CD4-positive, alpha-beta T cell (primary cell): Measurements from ENCODE around the gene PIGP. TPM values are rescaled to one million over a fixed set of nuclear protein-coding genes. Genes with fewer than 3 reads are reported as not detected.

Source experiments
- ATAC-seq: fragments of 200-7000 bp; cut with Tn5 transposase; one replicate; pipeline ENCODE4 v1.10.0; 2022; ENCODE audit warnings: mild to moderate bottlenecking; ENCODE audit not compliant: poor library complexity
- CTCF ChIA-PET: fragments of 350-600 bp; sonication (Branson Sonifier 250); formaldehyde crosslinking; loops from one replicate; lab custom pipeline; 2021; ENCODE audit warnings: antibody characterized with exemption, inconsistent platforms; lab: Charles Lee
- POLR2A ChIA-PET: fragments of 350-600 bp; sonication (Branson Sonifier 250); formaldehyde crosslinking; loops from one replicate; lab custom pipeline; 2021; ENCODE audit warnings: antibody characterized with exemption, inconsistent platforms; lab: Charles Lee
- DNase-seq, 14 experiments: peaks; one replicate each; pipeline ENCODE4 v3.0.0-alpha.2; 2013 to 2020; ENCODE audit warnings: mixed read lengths in 2 of 14
- H3K27ac ChIP-seq, 2 donors: one replicate each; pipeline versions ENCODE4 v1.5.1 to v1.7.0; 2013; ENCODE audit warnings: low read length in 2 of 2, low read depth in 1 of 2, mild to moderate bottlenecking in 1 of 2
- H3K27me3 ChIP-seq, 2 experiments: 1 replicate in 1 of 2; 2 replicates in 1 of 2; pipeline versions ENCODE4 v1.6.1 to v1.7.0; 2013; ENCODE audit warnings: low read length in 2 of 2, control low read depth in 1 of 2, mild to moderate bottlenecking in 1 of 2, moderate library complexity in 1 of 2; ENCODE audit not compliant: insufficient read depth in 2 of 2, control insufficient read depth in 1 of 2
- H3K36me3 ChIP-seq: one replicate; pipeline ENCODE4 v1.6.1; 2013; ENCODE audit warnings: low read length, control low read depth; ENCODE audit not compliant: insufficient read depth
- H3K4me1 ChIP-seq: one replicate; pipeline ENCODE4 v1.6.1; 2013; ENCODE audit warnings: low read length, control low read depth; ENCODE audit not compliant: insufficient read depth
- H3K4me3 ChIP-seq: one replicate; pipeline ENCODE4 v1.5.1; 2013; ENCODE audit warnings: mild to moderate bottlenecking, low read length, moderate library complexity
- H3K9me3 ChIP-seq, 2 experiments: 1 replicate in 1 of 2; 2 replicates in 1 of 2; pipeline versions ENCODE4 v1.6.1 to v1.7.0; 2013; ENCODE audit warnings: low read length in 2 of 2, mild to moderate bottlenecking in 2 of 2, control low read depth in 1 of 2, moderate library complexity in 1 of 2; ENCODE audit not compliant: control insufficient read depth in 1 of 2, insufficient read depth in 1 of 2
- H3K27ac Mint-ChIP-seq: one replicate; pipeline ENCODE4 v1.8.0; 2020; ENCODE audit warnings: mixed read lengths
- H3K27me3 Mint-ChIP-seq: one replicate; pipeline ENCODE4 v1.8.0; 2021; ENCODE audit warnings: mixed read lengths
- H3K36me3 Mint-ChIP-seq: one replicate; pipeline ENCODE4 v1.8.0; 2021; ENCODE audit warnings: low read depth, mixed read lengths
- H3K4me1 Mint-ChIP-seq: one replicate; pipeline ENCODE4 v1.8.0; 2021; ENCODE audit warnings: low read depth, mixed read lengths
- H3K4me3 Mint-ChIP-seq: one replicate; pipeline ENCODE4 v1.8.0; 2020; ENCODE audit warnings: mild to moderate bottlenecking, mixed read lengths
- H3K9me3 Mint-ChIP-seq: one replicate; pipeline ENCODE4 v1.8.0; 2020; ENCODE audit warnings: mixed read lengths
- CTCF ChIP-seq: fragments of 200-600 bp; IDR thresholded peaks from one replicate; pipeline ENCODE4 v1.8.0; 2022; ENCODE audit warnings: antibody characterized with exemption, mild to moderate bottlenecking
- intact Hi-C, 2 experiments: fragments of 100-400 bp; cut with DNase I in 1 of 2; cut with micrococcal nuclease in 1 of 2; formaldehyde crosslinking; loops; one replicate each; pipeline versions ENCODE4 v1.15.1 to v1.9.0; 2023 to 2025; cut with DNase I, micrococcal nuclease
- total RNA-seq, 174 experiments: library from RNA in 2 of 174; stranded (reverse) in 2 of 174; gene quantifications; one replicate each; pipeline ENCODE4 v1.2.3 and lab custom pipeline; 2021 to 2026

PIGP gene
- total RNA-seq, 2 experiments from 2014 or later, result 11.1 to 14.8 TPM

DNA sequence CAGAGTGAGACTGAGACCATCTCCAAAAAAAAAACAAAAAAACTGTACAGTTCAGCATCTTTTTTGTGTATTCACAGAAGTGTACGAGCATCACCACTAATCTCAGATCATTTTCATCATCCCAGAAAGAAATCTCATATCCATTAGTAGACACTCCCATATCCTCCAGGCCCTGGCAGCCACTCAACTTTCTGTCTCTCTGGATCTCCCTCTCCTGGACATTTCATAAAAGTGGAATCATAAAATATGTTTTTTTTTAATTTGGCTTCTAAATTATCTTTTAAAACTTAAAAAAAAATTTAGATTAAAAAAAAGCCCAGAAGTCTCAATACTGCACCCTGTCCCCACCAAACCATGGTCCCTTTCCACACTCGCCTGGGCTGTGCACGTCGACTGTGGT is 44.3 kb downstream of the PIGP start:
- Histone ChIP-seq H3K27ac (no peak overlapping the region), H3K4me1 (no peaks in the 10 kb centered on the region), H3K9me3 (no peaks in the 10 kb centered on the region), H3K4me3 (no peak overlapping the region), H3K27me3 (no peaks in the 10 kb centered on the region), H3K36me3 (no peaks in the 10 kb centered on the region)
- Mint-ChIP-seq H3K36me3 (no peaks in the 10 kb centered on the region), H3K27ac (no peak overlapping the region), H3K4me3 (no peak overlapping the region), H3K27me3 (no peaks in the 10 kb centered on the region), H3K4me1 (no peaks in the 10 kb centered on the region), H3K9me3 (no peaks in the 10 kb centered on the region)
- ChIA-PET CTCF (no interaction called here), POLR2A (no interaction called here)
- intact Hi-C loops, result no loop called here
- DNase-seq (no peak), ATAC-seq (no peak)
- no peak for TF ChIP-seq CTCF

GRCh38 chr21:37026499-37026898 is 46.4 kb downstream of the PIGP start:
- no peak for DNase-seq
- Histone ChIP-seq H3K27ac (no peak overlapping the region), H3K36me3 (no peaks in the 10 kb centered on the region), H3K4me1 (no peaks in the 10 kb centered on the region), H3K27me3 (no peaks in the 10 kb centered on the region), H3K4me3 (no peak overlapping the region), H3K9me3 (peaks cover 0 to 4% of the 10 kb centered on the region in 2 experiments)
- TF ChIP-seq CTCF, result no peak
- no peaks in the 10 kb centered on the region for H3K27me3 Mint-ChIP-seq
- no peak for ATAC-seq
- H3K9me3 Mint-ChIP-seq, result no peaks in the 10 kb centered on the region
- ChIA-PET POLR2A (no interaction called here), CTCF (no interaction called here)
- no peaks in the 10 kb centered on the region for H3K36me3 Mint-ChIP-seq
- H3K27ac Mint-ChIP-seq, result no peak overlapping the region
- no peaks in the 10 kb centered on the region for H3K4me1 Mint-ChIP-seq
- H3K4me3 Mint-ChIP-seq, result no peak overlapping the region
- intact Hi-C loops, result no loop called here

DNA sequence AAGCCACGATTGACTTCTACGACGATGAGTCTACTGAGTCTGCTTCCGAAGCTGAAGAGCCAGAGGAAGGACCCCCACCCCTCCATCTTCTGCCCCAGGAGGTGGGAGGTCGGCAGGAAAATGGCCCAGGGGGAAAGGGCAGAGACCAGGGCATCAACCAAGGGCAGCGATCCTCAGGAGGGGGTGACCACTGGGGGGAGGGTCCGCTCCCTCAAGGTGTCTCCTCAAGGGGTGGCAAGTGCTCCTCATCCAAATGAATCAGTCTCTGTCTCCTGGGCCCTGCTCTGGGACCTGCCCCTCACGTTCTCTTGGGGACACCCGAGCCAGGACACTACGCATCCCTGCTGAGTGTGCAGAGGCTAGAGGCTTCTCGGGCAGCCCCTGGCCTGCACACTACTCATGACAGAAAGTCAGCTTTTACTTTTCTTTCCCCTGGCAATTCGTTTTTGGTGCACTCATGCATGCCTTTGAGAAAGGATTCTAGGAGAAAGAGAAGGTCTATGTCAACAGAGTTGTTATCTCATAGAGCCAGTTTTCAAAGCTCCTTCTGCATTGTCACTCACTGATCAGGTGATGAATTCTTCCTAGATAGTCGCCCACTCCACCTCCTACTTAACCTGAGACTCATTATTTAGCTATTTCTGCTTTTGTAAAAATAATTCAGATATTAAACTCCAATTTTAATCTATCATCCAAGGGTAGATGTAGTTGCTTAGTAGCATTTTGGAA is 54.8 kb downstream of the PIGP start:
- DNase-seq (no peak), ATAC-seq (no peak)
- Mint-ChIP-seq H3K4me3 (no peak overlapping the region), H3K9me3 (no peaks in the 10 kb centered on the region), H3K27ac (no peak overlapping the region), H3K4me1 (no peaks in the 10 kb centered on the region), H3K36me3 (no peaks in the 10 kb centered on the region), H3K27me3 (peaks cover 13% of the 10 kb centered on the region)
- ChIA-PET POLR2A (no interaction called here), CTCF (no interaction called here)
- Histone ChIP-seq H3K27me3 (peaks cover 0 to 4% of the 10 kb centered on the region in 2 experiments), H3K4me3 (no peak overlapping the region), H3K27ac (no peak overlapping the region), H3K4me1 (no peaks in the 10 kb centered on the region), H3K9me3 (peaks cover 0 to 3% of the 10 kb centered on the region in 2 experiments), H3K36me3 (no peaks in the 10 kb centered on the region)
- intact Hi-C loops, result loop anchor here in 1 of 2 experiments (10.0 kb wide), 1 partner anchor 513 kb away; no protein-coding TSS in a partner anchor
- TF ChIP-seq CTCF, result no peak

Other genes starting within 250 kb of the PIGP start
- gene HLCS, start 106.4 kb downstream of the PIGP start, total RNA-seq, result 10 to 100 TPM in 1 of 2 experiments, 1 to 10 TPM in 1; 8.1 to 10.0 TPM
- not detected for gene RIPPLY3, start 66.4 kb downstream of the PIGP start, total RNA-seq
- 100 to 1,000 TPM; 141 to 142 TPM for gene TTC3, start 183 bp upstream of the PIGP start, total RNA-seq
- gene VPS26C, start 194.3 kb upstream of the PIGP start, total RNA-seq, result 10 to 100 TPM; 31.8 to 36.0 TPM